ENCODE results near the gene ATG16L2.

ATG16L2 gene

GRCh38 chr11:72859126-72859525 is 44.9 kb downstream of the ATG16L2 start:
- H3K9me3 Mint-ChIP-seq = no peaks in the 10 kb centered on the region
- no peak overlapping the region for H3K4me3 Mint-ChIP-seq
- no peaks in the 10 kb centered on the region for H3K4me1 Mint-ChIP-seq
- H3K27me3 Mint-ChIP-seq = no peaks in the 10 kb centered on the region
- ATAC-seq = no peak
- H3K27ac Mint-ChIP-seq = no peak overlapping the region
- no peak for DNase-seq

- no peak for DNase-seq
- no peak for ATAC-seq
- H3K9me3 Mint-ChIP-seq = no peaks in the 10 kb centered on the region
- no peak overlapping the region for H3K4me3 Mint-ChIP-seq
- no peak overlapping the region for H3K27ac Mint-ChIP-seq
- H3K4me1 Mint-ChIP-seq = no peaks in the 10 kb centered on the region
- H3K27me3 Mint-ChIP-seq = no peaks in the 10 kb centered on the region
Measured at GRCh38 chr11:72860010-72860409, 45.8 kb downstream of the ATG16L2 start.

GRCh38 chr11:72860592-72860991 is 46.4 kb downstream of the ATG16L2 start:
- Mint-ChIP-seq H3K9me3 (no peaks in the 10 kb centered on the region), H3K27ac (no peak overlapping the region), H3K4me1 (no peaks in the 10 kb centered on the region), H3K27me3 (no peaks in the 10 kb centered on the region), H3K4me3 (no peak overlapping the region)
- DNase-seq = no peak
- no peak for ATAC-seq

DNA sequence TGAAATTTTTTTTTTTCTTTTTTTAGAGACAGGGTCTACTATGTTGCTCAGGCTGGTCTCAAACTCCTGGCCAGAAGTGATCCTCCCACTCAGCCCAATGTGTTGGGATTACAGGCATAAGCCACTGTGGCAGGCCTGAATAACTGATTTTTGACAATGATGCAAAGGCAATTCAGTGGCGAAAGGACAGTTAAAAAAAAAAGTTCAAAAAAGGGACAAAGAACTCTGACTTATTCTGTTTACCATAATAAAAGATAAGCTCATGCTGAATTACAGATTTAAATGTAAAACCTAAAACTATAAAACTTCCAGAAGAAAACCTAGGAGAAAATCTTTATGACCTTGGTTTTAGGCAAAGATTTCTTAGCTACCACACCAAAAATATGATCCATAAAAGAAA is 48.9 kb downstream of the ATG16L2 start:
- Mint-ChIP-seq H3K4me3 (no peak overlapping the region), H3K9me3 (no peaks in the 10 kb centered on the region), H3K4me1 (no peaks in the 10 kb centered on the region), H3K27me3 (no peaks in the 10 kb centered on the region), H3K27ac (no peak overlapping the region)
- DNase-seq = no peak
- no peak for ATAC-seq

DNA sequence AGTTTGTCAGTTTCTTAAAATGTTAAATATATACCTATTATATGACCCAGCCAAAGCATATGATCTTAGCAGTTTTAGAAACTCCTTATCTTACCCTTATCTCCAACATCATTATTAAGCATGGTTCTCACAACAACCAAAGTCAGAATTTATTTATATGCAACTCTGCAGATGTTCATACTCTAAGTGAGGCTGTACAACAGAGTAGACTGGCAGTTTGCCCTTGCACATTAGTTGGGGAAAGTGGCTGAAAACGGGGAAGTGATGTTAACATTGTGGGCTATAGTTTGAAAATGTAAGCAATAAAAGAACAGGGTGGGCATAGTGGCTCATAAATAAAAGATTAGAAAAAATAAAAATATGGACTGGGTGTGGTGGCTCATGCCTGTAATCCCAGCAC is 49.7 kb downstream of the ATG16L2 start:
- Mint-ChIP-seq H3K27me3 (no peaks in the 10 kb centered on the region), H3K4me1 (no peaks in the 10 kb centered on the region), H3K4me3 (no peak overlapping the region), H3K9me3 (no peaks in the 10 kb centered on the region), H3K27ac (no peak overlapping the region)
- DNase-seq (no peak), ATAC-seq (no peak)

DNA sequence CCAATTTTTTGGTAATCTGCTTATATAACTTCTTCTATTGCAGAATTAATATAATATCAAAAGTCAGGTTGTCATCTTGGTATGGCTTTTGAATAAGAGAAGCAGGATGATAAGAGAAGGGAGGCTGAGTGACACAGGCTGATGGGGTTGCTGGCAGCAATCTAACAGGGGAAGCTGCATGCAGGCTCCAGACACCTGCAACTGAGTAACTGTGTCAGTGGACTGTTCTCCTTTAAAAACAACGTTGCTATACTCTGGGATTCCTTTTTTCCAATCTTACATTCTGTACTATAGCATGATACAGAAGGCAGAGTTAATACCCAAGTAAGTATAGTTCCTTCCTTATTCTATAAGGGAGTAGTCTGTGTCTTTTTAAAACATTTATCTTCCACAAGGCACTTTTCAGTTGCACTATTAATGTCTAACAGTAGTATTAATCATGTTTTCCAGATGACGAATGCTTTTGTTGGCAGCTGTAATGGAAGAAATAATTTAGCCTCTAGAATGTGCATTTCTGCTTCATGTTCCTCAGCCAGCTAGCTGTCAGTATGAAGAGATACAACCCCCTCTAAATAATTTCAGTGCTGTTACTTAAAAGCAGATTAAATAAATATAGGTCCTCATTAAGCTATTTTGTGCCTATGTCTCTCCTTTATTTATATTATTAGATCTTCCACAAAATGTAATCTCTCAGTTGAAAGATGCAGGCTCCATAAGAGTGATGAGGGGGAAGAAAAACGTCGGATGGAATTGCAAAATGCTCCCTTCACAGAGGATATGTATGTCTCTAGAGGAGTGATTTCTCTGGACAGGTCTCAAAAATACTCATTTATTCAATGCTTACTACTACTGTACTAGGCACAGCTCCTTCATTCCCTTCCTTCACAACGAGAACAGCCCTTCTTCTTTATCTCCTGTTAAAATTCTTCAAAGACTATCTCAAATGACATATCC is 50.8 kb downstream of the ATG16L2 start:
- DNase-seq (no peak), ATAC-seq (no peak)
- Mint-ChIP-seq H3K4me3 (no peak overlapping the region), H3K27me3 (no peaks in the 10 kb centered on the region), H3K9me3 (no peaks in the 10 kb centered on the region), H3K4me1 (no peaks in the 10 kb centered on the region), H3K27ac (no peak overlapping the region)

DNA sequence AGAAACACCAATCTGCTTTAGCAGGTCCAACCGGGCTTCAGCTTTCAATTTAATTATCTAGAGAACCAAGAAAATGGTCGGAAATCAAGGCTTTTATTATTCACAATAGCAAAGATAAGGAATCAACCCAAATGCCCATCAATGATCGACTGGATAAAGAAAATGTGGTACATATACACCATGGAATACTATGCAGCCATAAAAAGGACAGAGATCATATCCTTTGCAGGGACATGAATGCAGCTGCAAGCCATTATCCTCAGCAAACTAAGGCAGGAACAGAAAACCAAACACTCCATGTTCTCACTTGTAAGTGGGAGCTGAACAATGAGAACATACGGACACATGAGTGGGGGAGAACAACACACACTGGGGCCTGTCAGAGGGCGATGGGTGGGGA is 53.8 kb downstream of the ATG16L2 start:
- Mint-ChIP-seq H3K4me1 (no peaks in the 10 kb centered on the region), H3K9me3 (no peaks in the 10 kb centered on the region), H3K27ac (no peak overlapping the region), H3K4me3 (no peak overlapping the region), H3K27me3 (no peaks in the 10 kb centered on the region)
- ATAC-seq (no peak), DNase-seq (no peak)

- H3K27ac Mint-ChIP-seq = peak overlapping the region in 1 of 2 donors; percentile 66
- no peaks in the 10 kb centered on the region for H3K27me3 Mint-ChIP-seq
- H3K9me3 Mint-ChIP-seq = no peaks in the 10 kb centered on the region
- no peak overlapping the region for H3K4me3 Mint-ChIP-seq
- no peaks in the 10 kb centered on the region for H3K4me1 Mint-ChIP-seq
- DNase-seq (no peak), ATAC-seq (no peak)
Measured at GRCh38 chr11:72869831-72870230, 55.6 kb downstream of the ATG16L2 start.

- DNase-seq = no peak
- H3K4me3 Mint-ChIP-seq = no peak overlapping the region
- H3K27me3 Mint-ChIP-seq = no peaks in the 10 kb centered on the region
- ATAC-seq = no peak
- H3K27ac Mint-ChIP-seq = no peak overlapping the region
- H3K4me1 Mint-ChIP-seq = no peaks in the 10 kb centered on the region
- H3K9me3 Mint-ChIP-seq = no peaks in the 10 kb centered on the region
Measured at GRCh38 chr11:72871119-72871518, 56.9 kb downstream of the ATG16L2 start.

- Mint-ChIP-seq H3K27me3 (no peaks in the 10 kb centered on the region), H3K4me1 (no peaks in the 10 kb centered on the region), H3K27ac (no peak overlapping the region), H3K9me3 (no peaks in the 10 kb centered on the region), H3K4me3 (no peak overlapping the region)
- ATAC-seq = no peak
- no peak for DNase-seq
Measured at GRCh38 chr11:72872012-72872411, 57.8 kb downstream of the ATG16L2 start.

- ATAC-seq (no peak), DNase-seq (no peak)
- Mint-ChIP-seq H3K27me3 (no peaks in the 10 kb centered on the region), H3K4me3 (no peak overlapping the region), H3K9me3 (peaks cover 0 to 7% of the 10 kb centered on the region in 2 donors), H3K27ac (no peak overlapping the region), H3K4me1 (no peaks in the 10 kb centered on the region)
Measured at GRCh38 chr11:72875736-72876135, 61.5 kb downstream of the ATG16L2 start.

DNA sequence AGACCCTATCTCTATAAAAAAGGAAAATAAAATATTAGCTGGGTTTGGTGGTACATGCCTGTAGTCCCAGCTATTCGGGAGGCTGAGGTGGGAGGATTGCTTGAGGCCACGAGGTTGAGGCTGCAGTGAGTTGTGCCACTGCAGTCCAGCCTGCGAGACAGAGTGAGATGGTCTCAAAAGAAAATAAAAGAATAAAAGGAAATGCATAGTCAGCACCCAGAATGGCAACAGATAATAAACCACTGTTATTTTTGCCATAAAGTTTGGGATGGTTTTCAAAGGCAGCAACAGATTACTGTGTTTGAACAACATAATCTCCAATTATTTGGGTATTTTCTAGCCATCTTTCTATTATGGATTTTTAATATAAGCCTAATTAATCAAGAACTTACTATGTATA is 61.9 kb downstream of the ATG16L2 start:
- ATAC-seq = no peak
- H3K9me3 Mint-ChIP-seq = peaks cover under 1 to 10% of the 10 kb centered on the region in 2 donors
- H3K27me3 Mint-ChIP-seq = no peaks in the 10 kb centered on the region
- no peak overlapping the region for H3K4me3 Mint-ChIP-seq
- no peak for DNase-seq
- H3K27ac Mint-ChIP-seq = no peak overlapping the region
- no peaks in the 10 kb centered on the region for H3K4me1 Mint-ChIP-seq
